ENCODE results near the gene PTGIS. TPM values are rescaled to one million over a fixed set of nuclear protein-coding genes. Genes with fewer than 3 reads are reported as not detected.

Gene PTGIS
- polyA plus RNA-seq, 3 donors, result not detected

- H3K27ac Mint-ChIP-seq, result no peak overlapping the region
- Histone ChIP-seq H3K9me3 (replicated peaks in 1 of 2; ENCODE audit: control insufficient read depth in 1 of 2, insufficient read depth in 1 of 2, low read length in 2 of 2) (peaks cover 0 to 5% of the 10 kb centered on the region in 2 donors), H3K4me2 (replicated peaks; ENCODE audit: extremely low read depth, low read length, poor library complexity, severe bottlenecking) (no peak overlapping the region), H3K79me2 (ENCODE audit: insufficient read depth, low read length) (no peaks in the 10 kb centered on the region), H3K4me3 (replicated peaks in 1 of 3; ENCODE audit: low read depth in 2 of 3, low read length in 3 of 3) (no peak overlapping the region), H3K9ac (ENCODE audit: insufficient read depth, low read length, poor library complexity, severe bottlenecking) (no peak overlapping the region), H3K36me3 (replicated peaks in 1 of 2; ENCODE audit: control insufficient read depth in 1 of 2, insufficient read depth in 2 of 2, low read length in 2 of 2) (no peaks in the 10 kb centered on the region), H3K27me3 (ENCODE audit: control insufficient read depth in 2 of 2, insufficient read depth in 2 of 2, low read length in 2 of 2) (no peaks in the 10 kb centered on the region), H3K4me1 (ENCODE audit: control insufficient read depth in 1 of 2, insufficient read depth in 2 of 2, low read length in 2 of 2) (peaks cover 4 to 7% of the 10 kb centered on the region in 2 donors), H4K20me1 (ENCODE audit: insufficient read depth, low read length) (no peaks in the 10 kb centered on the region), H3K27ac (ENCODE audit: low read depth in 1 of 2, low read length in 2 of 2) (no peak overlapping the region), H2AFZ (ENCODE audit: insufficient read depth, low read depth, low read length, poor library complexity, severe bottlenecking) (no peak overlapping the region)
- intact Hi-C loops (cut with micrococcal nuclease), result loop anchor here (2.0 to 5.0 kb wide), 3 partner anchors 68 to 308 kb away; no protein-coding TSS in a partner anchor
- peaks cover 0 to 12% (median 6%) of the 10 kb centered on the region in 7 donors for H3K9me3 Mint-ChIP-seq
- DNase-seq, result no peak
- peaks cover 6 to 13% (median 10%) of the 10 kb centered on the region in 3 donors for H3K27me3 Mint-ChIP-seq (ENCODE audit: low read depth in 3 of 3)
- 97% methylated on average over 21 of the region's 21 CpGs for WGBS (ENCODE audit: insufficient coverage)
- TF ChIP-seq CTCF (IDR thresholded peaks at IDR 0.05), result no peak
- H3K4me3 Mint-ChIP-seq, result no peak overlapping the region
- no peaks in the 10 kb centered on the region for H3K36me3 Mint-ChIP-seq
- H3K4me1 Mint-ChIP-seq, result peaks cover 7% of the 10 kb centered on the region
Observed at GRCh38 chr20:49539481-49540231, 28.3 kb downstream of the PTGIS start.

- no peak for DNase-seq
- TF ChIP-seq CTCF (IDR thresholded peaks at IDR 0.05), result no peak
- Histone ChIP-seq H2AFZ (ENCODE audit: insufficient read depth, low read depth, low read length, poor library complexity, severe bottlenecking) (no peak overlapping the region), H3K4me1 (ENCODE audit: control insufficient read depth in 1 of 2, insufficient read depth in 2 of 2, low read length in 2 of 2) (peaks cover 7 to 12% of the 10 kb centered on the region in 2 donors), H4K20me1 (ENCODE audit: insufficient read depth, low read length) (no peaks in the 10 kb centered on the region), H3K79me2 (ENCODE audit: insufficient read depth, low read length) (no peaks in the 10 kb centered on the region), H3K4me3 (replicated peaks in 1 of 3; ENCODE audit: low read depth in 2 of 3, low read length in 3 of 3) (no peak overlapping the region), H3K27ac (ENCODE audit: low read depth in 1 of 2, low read length in 2 of 2) (no peak overlapping the region), H3K9ac (ENCODE audit: insufficient read depth, low read length, poor library complexity, severe bottlenecking) (no peak overlapping the region), H3K9me3 (replicated peaks in 1 of 2; ENCODE audit: control insufficient read depth in 1 of 2, insufficient read depth in 1 of 2, low read length in 2 of 2) (peaks cover 0 to 4% of the 10 kb centered on the region in 2 donors), H3K4me2 (replicated peaks; ENCODE audit: extremely low read depth, low read length, poor library complexity, severe bottlenecking) (no peak overlapping the region), H3K36me3 (replicated peaks in 1 of 2; ENCODE audit: control insufficient read depth in 1 of 2, insufficient read depth in 2 of 2, low read length in 2 of 2) (no peaks in the 10 kb centered on the region), H3K27me3 (ENCODE audit: control insufficient read depth in 2 of 2, insufficient read depth in 2 of 2, low read length in 2 of 2) (no peaks in the 10 kb centered on the region)
- H3K27me3 Mint-ChIP-seq (ENCODE audit: low read depth in 3 of 3), result peaks cover 6 to 13% (median 10%) of the 10 kb centered on the region in 3 donors
- intact Hi-C loops (cut with micrococcal nuclease), result no loop called here
- peaks cover 2 to 10% (median 5%) of the 10 kb centered on the region in 7 donors for H3K9me3 Mint-ChIP-seq
- H3K4me1 Mint-ChIP-seq, result peaks cover 11% of the 10 kb centered on the region
- no peak overlapping the region for H3K27ac Mint-ChIP-seq
- WGBS (ENCODE audit: insufficient coverage), result no CpG with 5 or more reads among the region's 3 CpGs
- no peaks in the 10 kb centered on the region for H3K36me3 Mint-ChIP-seq
- H3K4me3 Mint-ChIP-seq, result no peak overlapping the region
Observed at GRCh38 chr20:49538950-49539349, 29.0 kb downstream of the PTGIS start.
